ENCODE measurements around the gene ZNF223. TPM values are rescaled to one million over a fixed set of nuclear protein-coding genes. Genes with fewer than 3 reads are reported as not detected.
A peak's percentile ranks its signal among the peaks of the same experiment; 100 is the strongest.

ZNF223 gene
- total and polyA plus RNA-seq, 10 donors = 2.7 to 9.9 (median 5.8) TPM

- intact Hi-C loops (cut with DNase I; ENCODE audit: low total_unique reads) = no loop called here
- TF ChIP-seq, protein P1, sequence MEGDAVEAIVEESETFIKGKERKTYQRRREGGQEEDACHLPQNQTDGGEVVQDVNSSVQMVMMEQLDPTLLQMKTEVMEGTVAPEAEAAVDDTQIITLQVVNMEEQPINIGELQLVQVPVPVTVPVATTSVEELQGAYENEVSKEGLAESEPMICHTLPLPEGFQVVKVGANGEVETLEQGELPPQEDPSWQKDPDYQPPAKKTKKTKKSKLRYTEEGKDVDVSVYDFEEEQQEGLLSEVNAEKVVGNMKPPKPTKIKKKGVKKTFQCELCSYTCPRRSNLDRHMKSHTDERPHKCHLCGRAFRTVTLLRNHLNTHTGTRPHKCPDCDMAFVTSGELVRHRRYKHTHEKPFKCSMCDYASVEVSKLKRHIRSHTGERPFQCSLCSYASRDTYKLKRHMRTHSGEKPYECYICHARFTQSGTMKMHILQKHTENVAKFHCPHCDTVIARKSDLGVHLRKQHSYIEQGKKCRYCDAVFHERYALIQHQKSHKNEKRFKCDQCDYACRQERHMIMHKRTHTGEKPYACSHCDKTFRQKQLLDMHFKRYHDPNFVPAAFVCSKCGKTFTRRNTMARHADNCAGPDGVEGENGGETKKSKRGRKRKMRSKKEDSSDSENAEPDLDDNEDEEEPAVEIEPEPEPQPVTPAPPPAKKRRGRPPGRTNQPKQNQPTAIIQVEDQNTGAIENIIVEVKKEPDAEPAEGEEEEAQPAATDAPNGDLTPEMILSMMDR (IDR thresholded peaks at IDR 0.05 in 8 of 11, conservative IDR thresholded peaks at IDR 0.05 in 3 of 11) = no peak
- TF ChIP-seq POLR2AphosphoS5 (IDR thresholded peaks at IDR 0.05) (no peak), POLR2A (IDR thresholded peaks at IDR 0.05) (no peak)
- Histone ChIP-seq H3K36me3 (peaks cover 18 to 53% (median 50%) of the 10 kb centered on the region in 6 donors), H3K4me3 (no peak overlapping the region), H3K4me1 (peaks cover 0 to 20% (median 16%) of the 10 kb centered on the region in 6 donors), H3K27me3 (replicated peaks in 1 of 7) (no peaks in the 10 kb centered on the region), H3K9me3 (peaks cover 16 to 63% (median 46%) of the 10 kb centered on the region in 8 donors), H3K27ac (no peak overlapping the region)
- DNase-seq = no peak
- WGBS, 5 donors = 96 to 98% (median 98%) methylated on average over 6 of the region's 6 CpGs
Observed at GRCh38 chr19:44026622-44027021, 25.2 kb upstream of the ZNF223 start.

DNA sequence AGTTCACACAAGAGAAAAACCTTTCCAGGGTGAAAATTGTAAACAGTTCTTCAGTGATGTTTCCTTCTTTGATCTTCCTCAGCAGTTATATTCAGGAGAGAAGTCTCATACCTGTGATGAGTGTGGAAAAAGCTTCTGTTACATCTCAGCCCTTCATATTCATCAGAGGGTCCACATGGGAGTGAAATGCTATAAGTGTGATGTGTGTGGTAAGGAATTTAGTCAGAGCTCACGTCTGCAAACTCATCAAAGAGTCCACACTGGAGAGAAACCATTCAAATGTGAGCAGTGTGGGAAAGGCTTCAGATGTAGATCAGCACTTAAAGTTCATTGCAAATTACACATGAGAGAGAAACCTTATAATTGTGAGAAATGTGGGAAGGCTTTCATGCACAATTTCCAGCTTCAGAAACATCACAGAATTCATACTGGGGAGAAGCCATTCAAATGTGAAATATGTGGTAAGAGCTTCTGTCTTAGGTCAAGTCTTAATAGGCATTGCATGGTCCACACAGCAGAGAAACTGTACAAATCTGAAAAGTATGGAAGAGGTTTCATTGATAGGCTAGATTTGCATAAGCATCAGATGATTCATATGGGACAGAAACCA is 19.7 kb upstream of the ZNF223 start:
- peaks cover 28 to 70% (median 56%) of the 10 kb centered on the region in 6 donors for H3K36me3 ChIP-seq

GRCh38 chr19:44042147-44042546 is 9.7 kb upstream of the ZNF223 start:
- DNase-seq = no peak
- Histone ChIP-seq H3K4me1 (no peaks in the 10 kb centered on the region), H3K27me3 (replicated peaks in 1 of 7) (peaks cover 0 to 13% (median 0%) of the 10 kb centered on the region in 7 donors), H3K4me3 (no peak overlapping the region), H3K27ac (no peak overlapping the region), H3K9me3 (peaks cover 4 to 88% (median 64%) of the 10 kb centered on the region in 8 donors), H3K36me3 (no peaks in the 10 kb centered on the region)
- intact Hi-C loops (cut with DNase I; ENCODE audit: low total_unique reads) = no loop called here
- WGBS, 5 donors = 82 to 89% (median 85%) methylated on average over 2 of the region's 2 CpGs
- TF ChIP-seq POLR2AphosphoS5 (IDR thresholded peaks at IDR 0.05) (no peak), POLR2A (IDR thresholded peaks at IDR 0.05) (no peak)
- TF ChIP-seq, protein P1 (IDR thresholded peaks at IDR 0.05 in 8 of 11, conservative IDR thresholded peaks at IDR 0.05 in 3 of 11) = no peak

More for the DNA sequence above, 19.7 kb upstream of the ZNF223 start:
- intact Hi-C loops (cut with DNase I; ENCODE audit: low total_unique reads) = no loop called here
- H3K27me3 ChIP-seq (replicated peaks in 1 of 7) = no peaks in the 10 kb centered on the region
- TF ChIP-seq, protein P1 (IDR thresholded peaks at IDR 0.05 in 8 of 11, conservative IDR thresholded peaks at IDR 0.05 in 3 of 11) = no peak
- no peak for TF ChIP-seq POLR2AphosphoS5 (IDR thresholded peaks at IDR 0.05)
- TF ChIP-seq POLR2A (IDR thresholded peaks at IDR 0.05) = no peak
- no peak overlapping the region for H3K27ac ChIP-seq
- 72 to 90% (median 85%) methylated on average over 1 of the region's 1 CpG for WGBS, 5 donors
- no peaks in the 10 kb centered on the region for H3K4me1 ChIP-seq
- peaks cover 29 to 100% (median 100%) of the 10 kb centered on the region in 8 donors for H3K9me3 ChIP-seq
- H3K4me3 ChIP-seq = peak overlapping the region in 1 of 8 donors; percentile 17
- DNase-seq = no peak

All from spleen (tissue), 11 donors.